HL-60 (cell line): ENCODE data around the gene CHCHD6.

Experiments used
- GABPA ChIP-seq: IDR thresholded peaks from 2 replicates; pipeline ENCODE4 v1.6.1; 2012; ENCODE audit warnings: low read depth
- POLR2AphosphoS5 ChIP-seq: IDR thresholded peaks from 2 replicates; pipeline ENCODE4 v1.6.1; 2012; ENCODE audit warnings: low read depth
- SPI1 ChIP-seq: IDR thresholded peaks from 2 replicates; pipeline ENCODE4 v1.6.1; 2012; ENCODE audit warnings: low read depth, mild to moderate bottlenecking, borderline replicate concordance
- TF ChIP-seq, protein P1 (sequence below): IDR thresholded peaks from one replicate; pipeline ENCODE4 v1.5.1; 2011; ENCODE audit warnings: low read length, control low read depth, inconsistent platforms; ENCODE audit not compliant: insufficient read depth
- TF ChIP-seq, protein P2 (sequence below): IDR thresholded peaks from 2 replicates; pipeline ENCODE4 v1.6.1; 2012; ENCODE audit warnings: low read depth; ENCODE audit not compliant: insufficient replicate concordance

DNA sequence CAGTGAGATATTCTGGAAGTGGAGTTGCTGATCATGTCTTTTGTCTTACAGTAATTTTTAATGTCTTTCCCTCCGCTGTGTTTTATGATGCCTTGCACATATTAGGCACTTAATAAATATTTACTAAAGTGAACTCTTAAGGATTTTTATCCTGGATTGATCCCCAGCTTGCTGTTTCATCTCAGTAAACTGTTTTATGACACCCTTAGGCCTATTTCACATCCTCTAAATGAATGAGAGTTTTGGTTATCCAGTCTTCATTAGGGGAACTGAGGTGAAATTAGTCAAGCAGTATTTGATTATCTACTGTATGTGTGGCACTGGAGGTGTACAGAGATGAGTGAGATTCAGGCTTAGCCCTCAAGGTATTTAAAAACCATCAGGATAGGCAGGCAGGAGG is 19.8 kb downstream of the CHCHD6 start:
- TF ChIP-seq, protein P1, sequence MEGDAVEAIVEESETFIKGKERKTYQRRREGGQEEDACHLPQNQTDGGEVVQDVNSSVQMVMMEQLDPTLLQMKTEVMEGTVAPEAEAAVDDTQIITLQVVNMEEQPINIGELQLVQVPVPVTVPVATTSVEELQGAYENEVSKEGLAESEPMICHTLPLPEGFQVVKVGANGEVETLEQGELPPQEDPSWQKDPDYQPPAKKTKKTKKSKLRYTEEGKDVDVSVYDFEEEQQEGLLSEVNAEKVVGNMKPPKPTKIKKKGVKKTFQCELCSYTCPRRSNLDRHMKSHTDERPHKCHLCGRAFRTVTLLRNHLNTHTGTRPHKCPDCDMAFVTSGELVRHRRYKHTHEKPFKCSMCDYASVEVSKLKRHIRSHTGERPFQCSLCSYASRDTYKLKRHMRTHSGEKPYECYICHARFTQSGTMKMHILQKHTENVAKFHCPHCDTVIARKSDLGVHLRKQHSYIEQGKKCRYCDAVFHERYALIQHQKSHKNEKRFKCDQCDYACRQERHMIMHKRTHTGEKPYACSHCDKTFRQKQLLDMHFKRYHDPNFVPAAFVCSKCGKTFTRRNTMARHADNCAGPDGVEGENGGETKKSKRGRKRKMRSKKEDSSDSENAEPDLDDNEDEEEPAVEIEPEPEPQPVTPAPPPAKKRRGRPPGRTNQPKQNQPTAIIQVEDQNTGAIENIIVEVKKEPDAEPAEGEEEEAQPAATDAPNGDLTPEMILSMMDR = no peak
- TF ChIP-seq POLR2AphosphoS5 = no peak
- TF ChIP-seq, protein P2, sequence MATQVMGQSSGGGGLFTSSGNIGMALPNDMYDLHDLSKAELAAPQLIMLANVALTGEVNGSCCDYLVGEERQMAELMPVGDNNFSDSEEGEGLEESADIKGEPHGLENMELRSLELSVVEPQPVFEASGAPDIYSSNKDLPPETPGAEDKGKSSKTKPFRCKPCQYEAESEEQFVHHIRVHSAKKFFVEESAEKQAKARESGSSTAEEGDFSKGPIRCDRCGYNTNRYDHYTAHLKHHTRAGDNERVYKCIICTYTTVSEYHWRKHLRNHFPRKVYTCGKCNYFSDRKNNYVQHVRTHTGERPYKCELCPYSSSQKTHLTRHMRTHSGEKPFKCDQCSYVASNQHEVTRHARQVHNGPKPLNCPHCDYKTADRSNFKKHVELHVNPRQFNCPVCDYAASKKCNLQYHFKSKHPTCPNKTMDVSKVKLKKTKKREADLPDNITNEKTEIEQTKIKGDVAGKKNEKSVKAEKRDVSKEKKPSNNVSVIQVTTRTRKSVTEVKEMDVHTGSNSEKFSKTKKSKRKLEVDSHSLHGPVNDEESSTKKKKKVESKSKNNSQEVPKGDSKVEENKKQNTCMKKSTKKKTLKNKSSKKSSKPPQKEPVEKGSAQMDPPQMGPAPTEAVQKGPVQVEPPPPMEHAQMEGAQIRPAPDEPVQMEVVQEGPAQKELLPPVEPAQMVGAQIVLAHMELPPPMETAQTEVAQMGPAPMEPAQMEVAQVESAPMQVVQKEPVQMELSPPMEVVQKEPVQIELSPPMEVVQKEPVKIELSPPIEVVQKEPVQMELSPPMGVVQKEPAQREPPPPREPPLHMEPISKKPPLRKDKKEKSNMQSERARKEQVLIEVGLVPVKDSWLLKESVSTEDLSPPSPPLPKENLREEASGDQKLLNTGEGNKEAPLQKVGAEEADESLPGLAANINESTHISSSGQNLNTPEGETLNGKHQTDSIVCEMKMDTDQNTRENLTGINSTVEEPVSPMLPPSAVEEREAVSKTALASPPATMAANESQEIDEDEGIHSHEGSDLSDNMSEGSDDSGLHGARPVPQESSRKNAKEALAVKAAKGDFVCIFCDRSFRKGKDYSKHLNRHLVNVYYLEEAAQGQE = no peak
- no peak for TF ChIP-seq SPI1
- no peak for TF ChIP-seq GABPA
